KMS-11 (cell line): ENCODE results near the gene RREB1.

Experiments
- H2AFZ ChIP-seq: fragments of 200-600 bp; sonication (generic); 2 replicates; pipeline ENCODE4 v1.6.1; 2016; ENCODE audit warnings: antibody characterized with exemption, mixed run types, low read depth
- H3K27ac ChIP-seq: fragments of 200-600 bp; sonication (generic); 2 replicates; pipeline ENCODE4 v1.6.1; 2016; ENCODE audit warnings: mild to moderate bottlenecking, mixed run types
- H3K27me3 ChIP-seq: fragments of 200-600 bp; sonication (generic); 2 replicates; pipeline ENCODE4 v1.6.1; 2017; ENCODE audit warnings: mild to moderate bottlenecking, low read depth, mixed run types, moderate library complexity; ENCODE audit not compliant: insufficient read depth
- H3K36me3 ChIP-seq: fragments of 200-600 bp; sonication (generic); 2 replicates; pipeline ENCODE4 v1.6.1; 2017; ENCODE audit warnings: mild to moderate bottlenecking, mixed run types; ENCODE audit not compliant: insufficient read depth
- H3K4me1 ChIP-seq: fragments of 200-600 bp; sonication (generic); 2 replicates; pipeline ENCODE4 v1.6.1; 2016; ENCODE audit warnings: mild to moderate bottlenecking, low read depth, mixed run types; ENCODE audit not compliant: poor library complexity, severe bottlenecking
- H3K4me2 ChIP-seq: fragments of 200-600 bp; sonication (generic); 2 replicates; pipeline ENCODE4 v1.7.0; 2016; ENCODE audit warnings: mild to moderate bottlenecking, mixed run types
- H3K4me3 ChIP-seq: fragments of 200-600 bp; sonication (generic); IDR thresholded peaks from 2 replicates; pipeline ENCODE4 v1.6.1; 2017; ENCODE audit warnings: low read depth, low read length, mixed read lengths; ENCODE audit not compliant: insufficient read depth
- H3K79me2 ChIP-seq: fragments of 200-600 bp; sonication (generic); 2 replicates; pipeline ENCODE4 v1.6.1; 2016; ENCODE audit warnings: low read depth, mixed run types; ENCODE audit not compliant: insufficient read depth
- H3K9ac ChIP-seq: fragments of 200-600 bp; sonication (generic); 2 replicates; pipeline ENCODE4 v1.6.1; 2016; ENCODE audit warnings: mild to moderate bottlenecking, mixed run types
- H4K20me1 ChIP-seq: fragments of 200-600 bp; sonication (generic); 2 replicates; pipeline ENCODE4 v1.6.1; 2016; ENCODE audit warnings: mild to moderate bottlenecking, mixed run types; ENCODE audit not compliant: insufficient read depth
- CTCF ChIP-seq: fragments of 200-600 bp; sonication (generic); conservative IDR thresholded peaks from 2 replicates; pipeline ENCODE4 v1.6.1; 2017; ENCODE audit warnings: low read depth, mild to moderate bottlenecking, antibody characterized with exemption, low read length, moderate library complexity, mixed read lengths

RREB1 gene

DNA sequence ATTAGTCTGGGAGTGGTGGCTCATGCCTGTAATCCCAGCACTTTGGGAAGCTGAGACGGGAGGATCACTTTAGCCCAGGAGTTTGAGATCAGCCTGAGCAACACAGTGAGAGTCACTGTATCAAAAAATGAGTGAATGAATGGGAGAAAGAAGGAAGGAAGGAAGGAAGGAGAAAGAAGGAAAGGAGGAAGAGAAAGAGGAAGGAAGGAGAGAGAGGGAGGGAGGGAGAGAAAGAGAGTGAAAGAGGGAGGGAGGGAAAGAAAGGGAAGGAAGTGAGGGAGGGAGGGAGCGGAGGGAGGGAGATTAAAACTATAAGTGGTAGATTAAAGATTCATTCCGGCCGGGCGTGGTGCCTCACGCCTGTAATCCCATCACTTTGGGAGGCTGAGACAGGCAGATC lies 28.9 kb upstream of the RREB1 start:
- no peak overlapping the region for H3K4me2 ChIP-seq
- no peak for TF ChIP-seq CTCF
- H4K20me1 ChIP-seq: no peaks in the 10 kb centered on the region
- no peak overlapping the region for H3K27ac ChIP-seq
- peaks cover 8% of the 10 kb centered on the region for H3K4me1 ChIP-seq
- H2AFZ ChIP-seq: no peak overlapping the region
- no peak overlapping the region for H3K4me3 ChIP-seq
- no peak overlapping the region for H3K9ac ChIP-seq
- peaks cover 8% of the 10 kb centered on the region for H3K27me3 ChIP-seq
- no peaks in the 10 kb centered on the region for H3K79me2 ChIP-seq
- no peaks in the 10 kb centered on the region for H3K36me3 ChIP-seq

- peaks cover 3% of the 10 kb centered on the region; the same call in 1 of the 2 replicates for H3K27me3 ChIP-seq
- no peaks in the 10 kb centered on the region for H3K36me3 ChIP-seq
- H3K4me3 ChIP-seq: no peak overlapping the region
- H3K9ac ChIP-seq: no peak overlapping the region
- no peak overlapping the region for H3K4me2 ChIP-seq
- no peak overlapping the region for H3K27ac ChIP-seq
- no peak for TF ChIP-seq CTCF
- H3K4me1 ChIP-seq: no peaks in the 10 kb centered on the region
- no peaks in the 10 kb centered on the region for H3K79me2 ChIP-seq
- no peak overlapping the region for H2AFZ ChIP-seq
- H4K20me1 ChIP-seq: no peaks in the 10 kb centered on the region
Observed at GRCh38 chr6:7080311-7080710, 27.4 kb upstream of the RREB1 start.

DNA sequence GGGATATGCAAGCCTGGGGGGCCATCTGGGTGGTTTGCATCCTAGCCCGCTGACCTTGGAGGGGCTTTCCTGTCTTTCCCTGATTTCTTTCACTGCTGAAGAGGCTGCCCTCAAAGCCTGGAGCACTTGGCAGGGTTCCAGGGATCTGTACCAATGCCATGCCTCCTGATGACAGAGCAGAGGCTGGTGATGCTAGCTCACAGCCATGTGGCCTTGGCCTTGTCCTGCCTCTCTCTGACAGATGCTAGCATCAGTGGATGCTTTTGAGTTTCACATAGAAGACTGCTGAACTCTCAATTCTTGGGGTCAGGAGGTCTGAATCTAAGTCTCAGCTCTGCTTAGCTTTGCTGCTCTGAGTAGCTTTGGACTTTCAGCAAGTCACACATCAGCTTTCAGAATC lies 21.9 kb upstream of the RREB1 start:
- H3K27ac ChIP-seq: no peak overlapping the region; the same call in 1 of the 2 replicates

DNA sequence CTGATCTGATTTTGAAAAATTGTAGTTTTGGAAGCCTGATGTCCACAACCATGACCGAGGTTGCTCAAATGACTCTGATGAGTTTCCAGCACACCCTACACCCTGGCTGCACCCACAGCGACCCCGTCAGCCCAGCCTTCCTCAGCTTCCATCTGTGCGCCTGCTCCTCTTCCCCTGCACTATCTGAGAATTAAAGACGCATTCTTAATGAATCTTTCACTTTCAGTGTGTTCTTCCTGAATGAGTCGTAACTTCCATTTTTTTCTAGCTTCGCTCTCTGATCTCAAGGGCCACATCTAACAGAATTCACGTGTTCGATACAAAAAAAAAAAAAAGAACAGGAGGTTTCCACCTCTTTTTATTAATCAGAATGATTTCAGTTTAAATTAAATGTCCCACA lies 21.3 kb upstream of the RREB1 start:
- Histone ChIP-seq H3K36me3 (no peaks in the 10 kb centered on the region), H3K4me3 (no peak overlapping the region), H2AFZ (no peak overlapping the region), H3K9ac (peak overlapping the region; percentile 11; the same call in 1 of the 2 replicates), H3K79me2 (no peaks in the 10 kb centered on the region), H3K27me3 (no peaks in the 10 kb centered on the region), H4K20me1 (no peaks in the 10 kb centered on the region), H3K27ac (no peak overlapping the region; the same call in 1 of the 2 replicates), H3K4me1 (peaks cover 35% of the 10 kb centered on the region), H3K4me2 (peak overlapping the region; percentile 81)
- no peak for TF ChIP-seq CTCF

More for the DNA sequence above, 21.9 kb upstream of the RREB1 start:
- peak overlapping the region; percentile 81; the same call in 1 of the 2 replicates for H3K4me2 ChIP-seq
- no peaks in the 10 kb centered on the region for H3K36me3 ChIP-seq
- no peak overlapping the region for H2AFZ ChIP-seq
- H4K20me1 ChIP-seq: no peaks in the 10 kb centered on the region
- no peak for TF ChIP-seq CTCF
- no peak overlapping the region for H3K9ac ChIP-seq
- H3K4me3 ChIP-seq: no peak overlapping the region
- no peaks in the 10 kb centered on the region for H3K27me3 ChIP-seq
- H3K79me2 ChIP-seq: no peaks in the 10 kb centered on the region
- H3K4me1 ChIP-seq: peaks cover 35% of the 10 kb centered on the region
